ENCODE results near the gene GSTA5. TPM values are rescaled to one million over a fixed set of nuclear protein-coding genes. Genes with fewer than 3 reads are reported as not detected.
"Not testable (repeated sequence)": the region's sequence is repeated elsewhere in the genome, so short reads cannot be mapped to it uniquely, and the experiment has no call there.

Gene GSTA5
- total RNA-seq, 1 experiment from 2014 or later, result not detected

- ChIA-PET CTCF (no interaction called here), POLR2A (no interaction called here)
- H3K79me2 ChIP-seq (ENCODE audit: insufficient read depth, low read length), result no peaks in the 10 kb centered on the region
Observed at GRCh38 chr6:52808660-52809059, 32.0 kb downstream of the GSTA5 start.

GRCh38 chr6:52803668-52804255 lies 36.9 kb downstream of the GSTA5 start, which contains the start of gene GSTA1:
Gene GSTA1, minus strand, starts transcription at chr6:52803816. Its CDS starts 4,549 bp downstream, at chr6:52799267.
- H4K20me1 ChIP-seq (ENCODE audit: insufficient read depth); intact Hi-C loops (cut with micrococcal nuclease); H3K36me3 ChIP-seq (ENCODE audit: control insufficient read depth in 1 of 2, insufficient read depth in 2 of 2, low read length in 2 of 2); H3K4me3 ChIP-seq (replicated peaks in 1 of 2; ENCODE audit: low read depth in 1 of 2, low read length in 2 of 2); H3K27ac ChIP-seq (ENCODE audit: low read depth, low read length); H3K9me3 ChIP-seq (ENCODE audit: control insufficient read depth in 1 of 2, insufficient read depth in 1 of 2, low read depth in 1 of 2, low read length in 2 of 2); BruUV-seq (replicated peaks); H3K27me3 ChIP-seq (ENCODE audit: insufficient read depth, low read length); H3K4me2 ChIP-seq (ENCODE audit: low read length); H2AFZ ChIP-seq (ENCODE audit: low read depth, low read length, poor library complexity, severe bottlenecking); H3K9ac ChIP-seq (ENCODE audit: low read length); H3K79me2 ChIP-seq (ENCODE audit: insufficient read depth, low read length); H3K4me1 ChIP-seq (ENCODE audit: control insufficient read depth in 1 of 2, insufficient read depth in 2 of 2, low read length in 2 of 2); DNase-seq (ENCODE audit: low read depth, low spot score); H3K9me2 ChIP-seq (ENCODE audit: insufficient read depth): not testable (repeated sequence)
- CTCF ChIA-PET, result interaction anchor here (1.0 to 1.4 kb wide), 2 partner anchors 41 to 78 kb away, joined by 3 to 9 read pairs; partner anchors contain the start of gene GSTA2
- RAD21 ChIA-PET (ENCODE audit: low non-redundant PET in 1 of 2, low total read pairs in 2 of 2, uncharacterized antibody in 2 of 2, unreplicated experiment in 2 of 2), result interaction anchor here in 1 of 2 experiments (0.7 kb wide), 1 partner anchor 41 kb away, joined by 3 read pairs; the partner anchor contains the start of gene GSTA2
- POLR2A ChIA-PET, result interaction anchor here (0.9 kb wide), 1 partner anchor 41 kb away, joined by 3 read pairs; the partner anchor contains the start of gene GSTA2
- 0 out of 6 replicates have a peak, but pooled peaks of 2 of the 3 experiments have one; percentile 2 to 7 for TF ChIP-seq CTCF (IDR thresholded peaks at IDR 0.05 in 2 of 3, conservative IDR thresholded peaks at IDR 0.05 in 1 of 3; ENCODE audit: borderline replicate concordance in 1 of 3, insufficient read depth in 1 of 3, low read depth in 2 of 3, low read length in 2 of 3)
- peak; percentile 58; the same call in 1 of the 2 replicates for ATAC-seq

More at GRCh38 chr6:52808660-52809059, 32.0 kb downstream of the GSTA5 start:
- Histone ChIP-seq H3K27ac (ENCODE audit: low read depth, low read length) (no peak overlapping the region), H3K4me3 (replicated peaks in 1 of 2; ENCODE audit: low read depth in 1 of 2, low read length in 2 of 2) (no peak overlapping the region), H3K27me3 (ENCODE audit: insufficient read depth, low read length) (no peaks in the 10 kb centered on the region), H3K9ac (ENCODE audit: low read length) (no peak overlapping the region), H3K9me2 (ENCODE audit: insufficient read depth) (no peaks in the 10 kb centered on the region), H3K4me2 (ENCODE audit: low read length) (no peak overlapping the region), H4K20me1 (ENCODE audit: insufficient read depth) (no peaks in the 10 kb centered on the region), H3K36me3 (ENCODE audit: control insufficient read depth in 1 of 2, insufficient read depth in 2 of 2, low read length in 2 of 2) (no peaks in the 10 kb centered on the region), H3K4me1 (ENCODE audit: control insufficient read depth in 1 of 2, insufficient read depth in 2 of 2, low read length in 2 of 2) (no peaks in the 10 kb centered on the region), H3K9me3 (ENCODE audit: control insufficient read depth in 1 of 2, insufficient read depth in 1 of 2, low read depth in 1 of 2, low read length in 2 of 2) (no peaks in the 10 kb centered on the region), H2AFZ (ENCODE audit: low read depth, low read length, poor library complexity, severe bottlenecking) (no peak overlapping the region)
- DNase-seq (ENCODE audit: low read depth, low spot score) (no peak), ATAC-seq (no peak)
- intact Hi-C loops (cut with micrococcal nuclease), result no loop called here
- no TSS peak for BruUV-seq (replicated peaks)
- TF ChIP-seq SIN3A (IDR thresholded peaks at IDR 0.05; ENCODE audit: low read depth), result no peak
- no peak for TF ChIP-seq SRF (IDR thresholded peaks at IDR 0.05; ENCODE audit: low read depth)
- TF ChIP-seq ZFX (IDR thresholded peaks at IDR 0.05), result no peak
- no peak for TF ChIP-seq EGR1 (IDR thresholded peaks at IDR 0.05; ENCODE audit: low read depth)
- no peak for TF ChIP-seq ZNF274 (IDR thresholded peaks at IDR 0.05; ENCODE audit: low read depth, low read length)
- TF ChIP-seq ELF1 (IDR thresholded peaks at IDR 0.05; ENCODE audit: borderline replicate concordance, low read depth), result no peak
- RAD21 ChIA-PET (ENCODE audit: low non-redundant PET in 1 of 2, low total read pairs in 2 of 2, uncharacterized antibody in 2 of 2, unreplicated experiment in 2 of 2), result no interaction called here
